ENCODE data around the gene FARS2.

The FARS2 gene

DNA sequence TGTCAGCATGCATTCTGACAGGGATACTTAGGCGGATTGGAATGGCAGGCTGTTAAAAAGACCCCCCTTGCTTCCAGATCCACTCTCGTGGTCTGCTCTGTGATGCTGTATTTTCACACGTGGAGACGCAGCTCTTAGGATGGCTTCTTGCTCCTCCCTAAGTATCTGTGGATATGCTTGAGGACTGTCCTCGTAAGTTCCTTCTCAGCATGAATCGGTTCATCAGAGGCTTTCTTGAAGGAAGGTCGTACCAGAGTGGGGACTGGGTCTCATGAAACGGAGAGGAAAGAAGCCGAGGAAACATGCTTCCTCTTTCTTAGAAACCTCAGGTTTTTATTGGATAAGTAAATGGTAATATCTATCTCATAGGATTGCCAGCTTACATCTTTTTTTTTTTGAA lies 220.4 kb downstream of the FARS2 start:
- TF ChIP-seq, protein P1, sequence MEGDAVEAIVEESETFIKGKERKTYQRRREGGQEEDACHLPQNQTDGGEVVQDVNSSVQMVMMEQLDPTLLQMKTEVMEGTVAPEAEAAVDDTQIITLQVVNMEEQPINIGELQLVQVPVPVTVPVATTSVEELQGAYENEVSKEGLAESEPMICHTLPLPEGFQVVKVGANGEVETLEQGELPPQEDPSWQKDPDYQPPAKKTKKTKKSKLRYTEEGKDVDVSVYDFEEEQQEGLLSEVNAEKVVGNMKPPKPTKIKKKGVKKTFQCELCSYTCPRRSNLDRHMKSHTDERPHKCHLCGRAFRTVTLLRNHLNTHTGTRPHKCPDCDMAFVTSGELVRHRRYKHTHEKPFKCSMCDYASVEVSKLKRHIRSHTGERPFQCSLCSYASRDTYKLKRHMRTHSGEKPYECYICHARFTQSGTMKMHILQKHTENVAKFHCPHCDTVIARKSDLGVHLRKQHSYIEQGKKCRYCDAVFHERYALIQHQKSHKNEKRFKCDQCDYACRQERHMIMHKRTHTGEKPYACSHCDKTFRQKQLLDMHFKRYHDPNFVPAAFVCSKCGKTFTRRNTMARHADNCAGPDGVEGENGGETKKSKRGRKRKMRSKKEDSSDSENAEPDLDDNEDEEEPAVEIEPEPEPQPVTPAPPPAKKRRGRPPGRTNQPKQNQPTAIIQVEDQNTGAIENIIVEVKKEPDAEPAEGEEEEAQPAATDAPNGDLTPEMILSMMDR (conservative IDR thresholded peaks at IDR 0.05): no peak
- no peak for TF ChIP-seq ZFX (IDR thresholded peaks at IDR 0.05)
- no peak overlapping the region for H3K27ac ChIP-seq

DNA sequence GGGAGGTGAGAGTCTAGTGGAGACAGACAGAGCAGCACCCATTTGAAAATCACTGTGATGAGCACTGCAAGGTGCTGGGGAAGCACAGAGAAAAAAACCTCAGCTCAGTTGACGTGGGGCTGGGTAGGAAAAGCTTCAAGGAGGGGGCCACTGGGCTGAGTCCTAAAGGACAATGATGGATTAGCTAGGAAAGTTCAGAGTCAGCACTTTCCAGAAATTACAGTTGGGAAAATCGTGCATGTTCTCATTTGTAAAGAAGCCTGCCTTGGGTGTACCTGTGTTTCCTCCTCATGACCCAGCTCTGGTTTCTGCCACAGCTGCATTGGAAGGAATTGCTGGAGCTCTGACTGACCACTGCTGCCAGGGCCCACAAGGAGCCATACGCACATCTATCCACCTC lies 221.3 kb downstream of the FARS2 start:
- H3K27ac ChIP-seq: no peak overlapping the region
- no peak for TF ChIP-seq ZFX (IDR thresholded peaks at IDR 0.05)
- TF ChIP-seq, protein P1 (conservative IDR thresholded peaks at IDR 0.05): no peak

DNA sequence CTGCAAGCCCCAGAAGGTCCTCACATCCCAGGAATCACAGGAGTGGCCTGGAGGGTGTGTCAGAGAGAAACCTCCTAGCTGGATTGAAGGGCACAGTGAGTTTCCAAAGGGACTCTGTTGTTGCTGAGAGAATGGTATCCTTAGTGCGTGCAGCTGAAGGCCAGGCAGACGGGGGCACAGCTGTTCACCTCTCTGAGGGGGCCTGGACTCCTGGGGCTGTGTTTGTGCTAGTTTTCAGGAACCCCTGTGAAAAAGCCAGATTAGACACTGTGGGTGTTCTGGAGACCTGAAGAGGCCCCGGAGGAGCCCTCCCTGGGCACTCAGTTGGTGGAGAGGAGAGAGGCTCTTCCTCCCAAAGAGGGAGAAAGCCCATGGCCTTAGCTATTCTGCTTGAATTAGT lies 223.4 kb downstream of the FARS2 start:
- TF ChIP-seq ZFX (IDR thresholded peaks at IDR 0.05): no peak
- TF ChIP-seq, protein P1 (conservative IDR thresholded peaks at IDR 0.05): no peak
- H3K27ac ChIP-seq: no peak overlapping the region

DNA sequence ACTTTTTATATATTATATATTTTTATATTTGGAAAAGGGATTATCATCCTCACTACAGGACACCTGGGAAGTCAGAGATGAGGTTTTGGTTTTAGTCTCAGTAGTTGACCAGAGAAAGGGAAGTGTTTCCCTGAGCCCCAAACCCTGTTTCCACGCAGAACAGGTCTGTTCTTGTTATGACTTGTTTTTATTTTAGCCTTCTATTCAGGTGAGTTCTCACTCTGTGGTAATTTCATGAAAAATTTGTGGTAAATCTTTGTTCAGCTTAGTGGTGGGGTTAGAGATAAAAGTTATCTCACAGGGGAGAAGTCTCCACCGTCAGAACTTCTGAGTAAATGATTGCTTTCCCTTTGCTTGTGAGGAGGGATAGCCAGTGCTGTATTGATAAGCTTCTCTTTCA lies 224.9 kb downstream of the FARS2 start:
- H3K27ac ChIP-seq: no peak overlapping the region
- no peak for TF ChIP-seq ZFX (IDR thresholded peaks at IDR 0.05)
- TF ChIP-seq, protein P1 (conservative IDR thresholded peaks at IDR 0.05): no peak

DNA sequence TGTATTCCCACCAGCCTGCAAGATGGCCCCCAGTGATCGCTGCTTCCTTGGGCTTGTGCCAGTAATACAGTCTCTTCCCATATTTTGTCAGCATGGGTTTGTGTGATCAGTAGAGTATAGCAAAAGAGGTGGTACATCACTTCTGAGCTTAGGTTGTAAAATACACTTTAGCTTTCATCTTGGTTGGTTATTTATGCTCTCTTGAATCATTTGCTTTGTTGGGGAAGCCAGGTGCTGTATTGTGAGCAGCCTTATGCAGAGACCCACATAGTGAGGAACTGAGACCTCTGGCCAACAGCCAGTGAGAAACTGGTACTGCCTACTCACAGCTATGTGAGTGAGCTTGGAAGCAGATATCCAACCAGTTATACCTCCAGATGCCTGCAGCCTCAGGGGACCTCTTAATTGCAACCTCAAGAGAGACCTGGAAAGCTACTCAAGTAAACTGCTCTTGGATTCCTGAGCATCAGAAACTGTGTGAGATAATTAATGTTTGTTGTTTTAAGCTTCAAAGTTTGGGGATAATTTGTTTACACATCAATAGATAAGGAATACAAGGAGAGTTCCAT lies 229.3 kb downstream of the FARS2 start:
- no peak overlapping the region for H3K27ac ChIP-seq
- no peak for TF ChIP-seq ZFX (IDR thresholded peaks at IDR 0.05)
- TF ChIP-seq, protein P1 (conservative IDR thresholded peaks at IDR 0.05): no peak

DNA sequence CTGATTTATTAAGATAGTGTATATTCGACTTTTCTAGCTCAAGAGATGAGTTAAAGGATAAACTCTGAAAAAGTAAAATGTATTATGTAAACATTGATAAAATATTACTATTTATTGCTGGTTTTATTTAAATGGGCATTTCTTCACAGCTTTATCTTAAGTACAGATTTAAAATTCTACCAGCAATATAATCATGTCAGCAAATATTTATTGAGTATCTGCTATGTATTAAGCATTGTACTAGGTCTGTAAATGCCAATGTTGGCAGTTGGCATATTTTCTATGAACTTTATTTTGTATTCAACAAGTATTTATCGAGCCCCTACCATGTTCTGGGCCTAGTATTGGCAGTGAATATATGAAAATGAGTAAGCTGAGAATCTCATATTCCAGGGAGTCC lies 231.0 kb downstream of the FARS2 start:
- no peak for TF ChIP-seq ZFX (IDR thresholded peaks at IDR 0.05)
- TF ChIP-seq, protein P1 (conservative IDR thresholded peaks at IDR 0.05): no peak
- no peak overlapping the region for H3K27ac ChIP-seq

DNA sequence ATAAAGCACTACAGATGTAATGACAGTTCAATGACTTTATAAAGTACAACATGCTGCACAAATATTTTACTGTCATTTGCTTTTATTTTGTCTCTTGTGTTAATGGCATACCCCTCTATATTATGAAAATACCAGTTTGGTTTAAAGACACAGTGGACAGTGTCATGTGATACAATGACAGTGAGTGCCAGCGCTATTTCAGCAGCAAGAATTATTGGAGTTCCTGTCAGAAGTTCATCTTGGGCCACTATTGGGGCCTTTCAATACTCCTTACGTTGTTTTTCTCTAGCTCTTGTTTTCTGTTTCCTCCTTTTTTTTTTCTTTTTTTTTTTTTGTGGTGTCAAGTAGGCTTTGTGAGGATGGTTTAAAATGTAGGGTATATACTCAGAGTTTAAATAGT lies 232.5 kb downstream of the FARS2 start:
- no peak for TF ChIP-seq ZFX (IDR thresholded peaks at IDR 0.05)
- TF ChIP-seq, protein P1 (conservative IDR thresholded peaks at IDR 0.05): no peak
- no peak overlapping the region for H3K27ac ChIP-seq
